K562 (cell line): ENCODE measurements around the gene NRXN3.
A peak's percentile ranks its signal among the peaks of the same experiment; 100 is the strongest.

Experiments used
- CHCHD3 ChIP-seq: fragments of 250-450 bp; sonication (Bioruptor Pico); IDR thresholded peaks from 2 replicates; pipeline ENCODE4 v2.1.2; 2022; ENCODE audit warnings: mild to moderate bottlenecking
- EZH2 ChIP-seq: IDR thresholded peaks from 2 replicates; pipeline ENCODE4 v1.6.1; 2012; ENCODE audit warnings: low read depth, mild to moderate bottlenecking, inconsistent platforms, low read length, borderline replicate concordance
- LARP7 ChIP-seq: fragments of 450-650 bp; IDR thresholded peaks from 2 replicates; pipeline ENCODE4 v1.6.1; 2016
- RHOXF2B ChIP-seq: fragments of 250-450 bp; sonication (Bioruptor Pico); conservative IDR thresholded peaks from 2 replicates; pipeline ENCODE4 v1.5.1; 2021
- SIN3A ChIP-seq, 2 experiments: fragments of 150-350 bp in 1 of 2; IDR thresholded peaks; 2 replicates each; pipeline ENCODE4 v1.6.1; 2011 to 2016; ENCODE audit warnings: borderline replicate concordance in 2 of 2, low read depth in 2 of 2, low read length in 2 of 2, mild to moderate bottlenecking in 2 of 2, moderate library complexity in 2 of 2; ENCODE audit not compliant: control insufficient read depth in 1 of 2
- SRF ChIP-seq, 2 experiments: fragments of 250-450, 450-650 bp in 1 of 2; sonication (Bioruptor Pico) in 1 of 2; sonication (generic) in 1 of 2; formaldehyde crosslinking; IDR thresholded peaks; 2 replicates each; pipeline versions ENCODE4 v1.5.0 to v1.5.1; 2020 to 2022; ENCODE audit warnings: mild to moderate bottlenecking in 1 of 2, missing genetic modification reagents in 1 of 2
- ZKSCAN1 ChIP-seq: fragments of 150-350 bp; IDR thresholded peaks from 2 replicates; pipeline ENCODE4 v1.6.1; 2016; ENCODE audit warnings: low read depth, low read length
- ZNF121 ChIP-seq: sonication (generic); formaldehyde crosslinking; conservative IDR thresholded peaks from 2 replicates; pipeline ENCODE4 v1.8.0; 2022; ENCODE audit warnings: missing genetic modification reagents
- TF ChIP-seq, protein P1 (sequence below), 2 experiments: fragments of 450-650 bp; formaldehyde crosslinking in 1 of 2; IDR thresholded peaks; 2 replicates each; pipeline versions ENCODE4 v1.4.0 to v1.6.1; 2014 to 2020; ENCODE audit warnings: mild to moderate bottlenecking in 2 of 2, borderline replicate concordance in 1 of 2, low read depth in 1 of 2
- TF ChIP-seq, protein P2 (sequence below), 3 experiments: IDR thresholded peaks in 2 of 3; conservative IDR thresholded peaks in 1 of 3; 2 replicates each; pipeline ENCODE4 v1.5.1; 2011 to 2012; ENCODE audit warnings: low read length in 3 of 3, mild to moderate bottlenecking in 3 of 3, control low read depth in 2 of 3, improper control_type of control experiment in 1 of 3, inconsistent platforms in 1 of 3, low read depth in 1 of 3, mixed read lengths in 1 of 3, moderate library complexity in 1 of 3; ENCODE audit not compliant: insufficient read depth in 2 of 3

DNA sequence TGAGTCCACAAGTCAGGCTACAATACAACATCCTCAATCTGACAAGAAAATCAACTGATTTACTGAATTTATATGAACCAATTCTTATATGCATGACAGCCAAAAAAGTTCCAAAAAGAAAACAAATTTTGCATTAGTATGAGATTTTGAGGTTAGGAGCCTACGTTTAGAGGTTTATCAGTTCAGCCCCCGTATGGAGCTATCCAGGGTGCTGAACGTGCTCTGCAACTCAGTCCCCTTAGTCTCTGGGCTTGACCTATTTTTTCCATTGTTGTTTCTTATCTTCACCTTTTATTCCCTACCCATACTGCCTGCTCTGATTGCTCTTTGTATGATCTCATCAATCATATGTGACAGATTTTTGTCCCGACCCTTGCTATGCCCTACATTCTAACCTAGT, 693.0 kb downstream of the NRXN3 start:
- TF ChIP-seq ZNF121 (CRISPR knock-in tag): no peak
- no peak for TF ChIP-seq CHCHD3 (CRISPR knock-in tag)
- TF ChIP-seq LARP7: no peak
- TF ChIP-seq SRF (CRISPR knock-in tag; IDR thresholded peaks at IDR 0.05): no peak
- TF ChIP-seq ZKSCAN1: no peak
- TF ChIP-seq SIN3A (IDR thresholded peaks at IDR 0.05; ENCODE audit: borderline replicate concordance in 2 of 2, control insufficient read depth in 1 of 2, low read depth in 2 of 2, low read length in 2 of 2): no peak
- no peak for TF ChIP-seq RHOXF2B
- no peak for TF ChIP-seq EZH2
- TF ChIP-seq, protein P1, sequence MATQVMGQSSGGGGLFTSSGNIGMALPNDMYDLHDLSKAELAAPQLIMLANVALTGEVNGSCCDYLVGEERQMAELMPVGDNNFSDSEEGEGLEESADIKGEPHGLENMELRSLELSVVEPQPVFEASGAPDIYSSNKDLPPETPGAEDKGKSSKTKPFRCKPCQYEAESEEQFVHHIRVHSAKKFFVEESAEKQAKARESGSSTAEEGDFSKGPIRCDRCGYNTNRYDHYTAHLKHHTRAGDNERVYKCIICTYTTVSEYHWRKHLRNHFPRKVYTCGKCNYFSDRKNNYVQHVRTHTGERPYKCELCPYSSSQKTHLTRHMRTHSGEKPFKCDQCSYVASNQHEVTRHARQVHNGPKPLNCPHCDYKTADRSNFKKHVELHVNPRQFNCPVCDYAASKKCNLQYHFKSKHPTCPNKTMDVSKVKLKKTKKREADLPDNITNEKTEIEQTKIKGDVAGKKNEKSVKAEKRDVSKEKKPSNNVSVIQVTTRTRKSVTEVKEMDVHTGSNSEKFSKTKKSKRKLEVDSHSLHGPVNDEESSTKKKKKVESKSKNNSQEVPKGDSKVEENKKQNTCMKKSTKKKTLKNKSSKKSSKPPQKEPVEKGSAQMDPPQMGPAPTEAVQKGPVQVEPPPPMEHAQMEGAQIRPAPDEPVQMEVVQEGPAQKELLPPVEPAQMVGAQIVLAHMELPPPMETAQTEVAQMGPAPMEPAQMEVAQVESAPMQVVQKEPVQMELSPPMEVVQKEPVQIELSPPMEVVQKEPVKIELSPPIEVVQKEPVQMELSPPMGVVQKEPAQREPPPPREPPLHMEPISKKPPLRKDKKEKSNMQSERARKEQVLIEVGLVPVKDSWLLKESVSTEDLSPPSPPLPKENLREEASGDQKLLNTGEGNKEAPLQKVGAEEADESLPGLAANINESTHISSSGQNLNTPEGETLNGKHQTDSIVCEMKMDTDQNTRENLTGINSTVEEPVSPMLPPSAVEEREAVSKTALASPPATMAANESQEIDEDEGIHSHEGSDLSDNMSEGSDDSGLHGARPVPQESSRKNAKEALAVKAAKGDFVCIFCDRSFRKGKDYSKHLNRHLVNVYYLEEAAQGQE (IDR thresholded peaks at IDR 0.05; ENCODE audit: borderline replicate concordance): peak; percentile 96
- TF ChIP-seq, protein P1 (CRISPR knock-in tag; IDR thresholded peaks at IDR 0.05; ENCODE audit: low read depth): peak; percentile 92
- TF ChIP-seq, protein P2, sequence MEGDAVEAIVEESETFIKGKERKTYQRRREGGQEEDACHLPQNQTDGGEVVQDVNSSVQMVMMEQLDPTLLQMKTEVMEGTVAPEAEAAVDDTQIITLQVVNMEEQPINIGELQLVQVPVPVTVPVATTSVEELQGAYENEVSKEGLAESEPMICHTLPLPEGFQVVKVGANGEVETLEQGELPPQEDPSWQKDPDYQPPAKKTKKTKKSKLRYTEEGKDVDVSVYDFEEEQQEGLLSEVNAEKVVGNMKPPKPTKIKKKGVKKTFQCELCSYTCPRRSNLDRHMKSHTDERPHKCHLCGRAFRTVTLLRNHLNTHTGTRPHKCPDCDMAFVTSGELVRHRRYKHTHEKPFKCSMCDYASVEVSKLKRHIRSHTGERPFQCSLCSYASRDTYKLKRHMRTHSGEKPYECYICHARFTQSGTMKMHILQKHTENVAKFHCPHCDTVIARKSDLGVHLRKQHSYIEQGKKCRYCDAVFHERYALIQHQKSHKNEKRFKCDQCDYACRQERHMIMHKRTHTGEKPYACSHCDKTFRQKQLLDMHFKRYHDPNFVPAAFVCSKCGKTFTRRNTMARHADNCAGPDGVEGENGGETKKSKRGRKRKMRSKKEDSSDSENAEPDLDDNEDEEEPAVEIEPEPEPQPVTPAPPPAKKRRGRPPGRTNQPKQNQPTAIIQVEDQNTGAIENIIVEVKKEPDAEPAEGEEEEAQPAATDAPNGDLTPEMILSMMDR (IDR thresholded peaks at IDR 0.05 in 2 of 3, conservative IDR thresholded peaks at IDR 0.05 in 1 of 3; ENCODE audit: insufficient read depth in 2 of 3, low read depth in 1 of 3, low read length in 3 of 3): no peak
